ENCODE measurements around the gene GAS6.

- no peak for TF ChIP-seq POLR2A (IDR thresholded peaks at IDR 0.05; ENCODE audit: low read depth, low read length)
- no peak for TF ChIP-seq PAX5 (IDR thresholded peaks at IDR 0.05; ENCODE audit: insufficient read depth, low read length, severe bottlenecking)
- no peak for TF ChIP-seq POLR2AphosphoS5 (IDR thresholded peaks at IDR 0.05; ENCODE audit: low read depth, low read length)
Observed at GRCh38 chr13:113863524-113864272, at the start of gene GAS6.
